Measurements from ENCODE around the gene GAMT. TPM values are rescaled to one million over a fixed set of nuclear protein-coding genes. Genes with fewer than 3 reads are reported as not detected.

Gene GAMT
- total and polyA plus RNA-seq, 2 experiments from 2014 or later = 21.5 to 36.9 TPM

DNA sequence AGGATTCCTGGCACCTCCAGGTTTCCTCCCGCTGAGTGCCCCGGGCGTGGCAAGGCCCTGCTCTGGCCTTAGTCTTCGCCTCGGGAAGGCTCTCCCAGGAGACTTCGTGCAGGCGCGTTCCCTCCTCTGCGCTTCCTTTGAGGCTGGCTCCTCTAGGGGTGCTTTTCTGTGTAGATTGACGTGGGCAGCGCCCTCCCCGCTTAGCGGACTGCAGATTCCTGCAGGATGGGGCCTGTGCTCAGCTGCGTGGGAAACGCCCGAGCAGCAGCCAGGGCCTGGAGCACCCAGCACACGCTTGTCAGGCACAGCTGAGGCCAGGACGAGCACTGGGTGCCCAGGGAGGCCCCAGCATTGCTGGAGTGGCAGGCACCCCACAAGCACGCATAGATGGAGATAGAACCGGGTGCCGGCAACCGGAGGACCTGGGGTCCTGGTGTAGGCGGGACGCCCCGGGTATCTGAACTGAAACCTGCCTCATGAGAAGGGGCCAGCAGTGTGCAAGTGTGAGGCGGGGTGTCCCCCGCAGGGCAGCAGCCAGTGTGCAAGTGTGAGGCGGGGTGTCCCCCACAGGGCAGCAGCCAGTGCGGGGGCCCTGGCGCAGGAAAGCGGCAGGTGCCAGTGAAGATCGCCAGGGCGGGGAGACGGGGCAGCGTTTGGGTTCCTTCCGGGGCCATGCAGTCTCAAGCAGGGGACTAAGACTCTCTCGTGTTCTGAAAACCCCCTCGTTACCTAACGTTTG is 14.2 kb downstream of the GAMT start:
- Histone ChIP-seq H4K20me1 (replicated peaks; ENCODE audit: insufficient read depth) (peaks cover 5% of the 10 kb centered on the region; the same call in 1 of the 2 replicates), H3K4me3 (no peak overlapping the region), H3K27ac (ENCODE audit: low read depth) (no peak overlapping the region), H3K79me2 (replicated peaks; ENCODE audit: insufficient read depth) (peaks cover 15% of the 10 kb centered on the region), H3K4me1 (ENCODE audit: insufficient read depth) (peaks cover 7% of the 10 kb centered on the region; the same call in 1 of the 2 replicates), H3F3A (replicated peaks; ENCODE audit: low read depth) (peaks cover 19% of the 10 kb centered on the region), H3K4me2 (no peak overlapping the region), H2AFZ (no peak overlapping the region), H3K9me2 (ENCODE audit: insufficient read depth) (no peaks in the 10 kb centered on the region), H3K27me3 (ENCODE audit: insufficient read depth) (no peaks in the 10 kb centered on the region), H3K36me3 (ENCODE audit: insufficient read depth) (no peaks in the 10 kb centered on the region)
- Mint-ChIP-seq H3K27me3 (ENCODE audit: insufficient read depth, low read depth, poor library complexity) (peaks cover 14% of the 10 kb centered on the region), H3K36me3 (ENCODE audit: low read depth) (peaks cover 31% of the 10 kb centered on the region), H3K4me1 (peaks cover 3% of the 10 kb centered on the region; the same call in 2 of the 3 replicates), H3K9me3 (peaks cover 5% of the 10 kb centered on the region), H3K4me3 (no peak overlapping the region), H3K27ac (no peak overlapping the region)
- TF ChIP-seq, protein P1, sequence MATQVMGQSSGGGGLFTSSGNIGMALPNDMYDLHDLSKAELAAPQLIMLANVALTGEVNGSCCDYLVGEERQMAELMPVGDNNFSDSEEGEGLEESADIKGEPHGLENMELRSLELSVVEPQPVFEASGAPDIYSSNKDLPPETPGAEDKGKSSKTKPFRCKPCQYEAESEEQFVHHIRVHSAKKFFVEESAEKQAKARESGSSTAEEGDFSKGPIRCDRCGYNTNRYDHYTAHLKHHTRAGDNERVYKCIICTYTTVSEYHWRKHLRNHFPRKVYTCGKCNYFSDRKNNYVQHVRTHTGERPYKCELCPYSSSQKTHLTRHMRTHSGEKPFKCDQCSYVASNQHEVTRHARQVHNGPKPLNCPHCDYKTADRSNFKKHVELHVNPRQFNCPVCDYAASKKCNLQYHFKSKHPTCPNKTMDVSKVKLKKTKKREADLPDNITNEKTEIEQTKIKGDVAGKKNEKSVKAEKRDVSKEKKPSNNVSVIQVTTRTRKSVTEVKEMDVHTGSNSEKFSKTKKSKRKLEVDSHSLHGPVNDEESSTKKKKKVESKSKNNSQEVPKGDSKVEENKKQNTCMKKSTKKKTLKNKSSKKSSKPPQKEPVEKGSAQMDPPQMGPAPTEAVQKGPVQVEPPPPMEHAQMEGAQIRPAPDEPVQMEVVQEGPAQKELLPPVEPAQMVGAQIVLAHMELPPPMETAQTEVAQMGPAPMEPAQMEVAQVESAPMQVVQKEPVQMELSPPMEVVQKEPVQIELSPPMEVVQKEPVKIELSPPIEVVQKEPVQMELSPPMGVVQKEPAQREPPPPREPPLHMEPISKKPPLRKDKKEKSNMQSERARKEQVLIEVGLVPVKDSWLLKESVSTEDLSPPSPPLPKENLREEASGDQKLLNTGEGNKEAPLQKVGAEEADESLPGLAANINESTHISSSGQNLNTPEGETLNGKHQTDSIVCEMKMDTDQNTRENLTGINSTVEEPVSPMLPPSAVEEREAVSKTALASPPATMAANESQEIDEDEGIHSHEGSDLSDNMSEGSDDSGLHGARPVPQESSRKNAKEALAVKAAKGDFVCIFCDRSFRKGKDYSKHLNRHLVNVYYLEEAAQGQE (IDR thresholded peaks at IDR 0.05; ENCODE audit: unreplicated experiment) = no peak
- TF ChIP-seq POLR2AphosphoS5 (IDR thresholded peaks at IDR 0.05; ENCODE audit: low read depth) (no peak), EZH2 (IDR thresholded peaks at IDR 0.05; ENCODE audit: low read depth, unreplicated experiment) (no peak), ZNF331 (CRISPR knock-in tag; IDR thresholded peaks at IDR 0.05; ENCODE audit: low read depth) (no peak), EZH2phosphoT487 (IDR thresholded peaks at IDR 0.05; ENCODE audit: unreplicated experiment) (no peak), CREB1 (CRISPR knock-in tag; IDR thresholded peaks at IDR 0.05; ENCODE audit: low read depth) (no peak), NANOG (IDR thresholded peaks at IDR 0.05; ENCODE audit: borderline replicate concordance) (no peak), JUNB (IDR thresholded peaks at IDR 0.05; ENCODE audit: unreplicated experiment) (no peak), STAT1 (IDR thresholded peaks at IDR 0.05; ENCODE audit: unreplicated experiment) (no peak), ZNF114 (CRISPR knock-in tag; IDR thresholded peaks at IDR 0.05) (no peak)
- TF ChIP-seq, protein P2, sequence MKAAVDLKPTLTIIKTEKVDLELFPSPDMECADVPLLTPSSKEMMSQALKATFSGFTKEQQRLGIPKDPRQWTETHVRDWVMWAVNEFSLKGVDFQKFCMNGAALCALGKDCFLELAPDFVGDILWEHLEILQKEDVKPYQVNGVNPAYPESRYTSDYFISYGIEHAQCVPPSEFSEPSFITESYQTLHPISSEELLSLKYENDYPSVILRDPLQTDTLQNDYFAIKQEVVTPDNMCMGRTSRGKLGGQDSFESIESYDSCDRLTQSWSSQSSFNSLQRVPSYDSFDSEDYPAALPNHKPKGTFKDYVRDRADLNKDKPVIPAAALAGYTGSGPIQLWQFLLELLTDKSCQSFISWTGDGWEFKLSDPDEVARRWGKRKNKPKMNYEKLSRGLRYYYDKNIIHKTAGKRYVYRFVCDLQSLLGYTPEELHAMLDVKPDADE (IDR thresholded peaks at IDR 0.05) = no peak
- TF ChIP-seq, protein P3, sequence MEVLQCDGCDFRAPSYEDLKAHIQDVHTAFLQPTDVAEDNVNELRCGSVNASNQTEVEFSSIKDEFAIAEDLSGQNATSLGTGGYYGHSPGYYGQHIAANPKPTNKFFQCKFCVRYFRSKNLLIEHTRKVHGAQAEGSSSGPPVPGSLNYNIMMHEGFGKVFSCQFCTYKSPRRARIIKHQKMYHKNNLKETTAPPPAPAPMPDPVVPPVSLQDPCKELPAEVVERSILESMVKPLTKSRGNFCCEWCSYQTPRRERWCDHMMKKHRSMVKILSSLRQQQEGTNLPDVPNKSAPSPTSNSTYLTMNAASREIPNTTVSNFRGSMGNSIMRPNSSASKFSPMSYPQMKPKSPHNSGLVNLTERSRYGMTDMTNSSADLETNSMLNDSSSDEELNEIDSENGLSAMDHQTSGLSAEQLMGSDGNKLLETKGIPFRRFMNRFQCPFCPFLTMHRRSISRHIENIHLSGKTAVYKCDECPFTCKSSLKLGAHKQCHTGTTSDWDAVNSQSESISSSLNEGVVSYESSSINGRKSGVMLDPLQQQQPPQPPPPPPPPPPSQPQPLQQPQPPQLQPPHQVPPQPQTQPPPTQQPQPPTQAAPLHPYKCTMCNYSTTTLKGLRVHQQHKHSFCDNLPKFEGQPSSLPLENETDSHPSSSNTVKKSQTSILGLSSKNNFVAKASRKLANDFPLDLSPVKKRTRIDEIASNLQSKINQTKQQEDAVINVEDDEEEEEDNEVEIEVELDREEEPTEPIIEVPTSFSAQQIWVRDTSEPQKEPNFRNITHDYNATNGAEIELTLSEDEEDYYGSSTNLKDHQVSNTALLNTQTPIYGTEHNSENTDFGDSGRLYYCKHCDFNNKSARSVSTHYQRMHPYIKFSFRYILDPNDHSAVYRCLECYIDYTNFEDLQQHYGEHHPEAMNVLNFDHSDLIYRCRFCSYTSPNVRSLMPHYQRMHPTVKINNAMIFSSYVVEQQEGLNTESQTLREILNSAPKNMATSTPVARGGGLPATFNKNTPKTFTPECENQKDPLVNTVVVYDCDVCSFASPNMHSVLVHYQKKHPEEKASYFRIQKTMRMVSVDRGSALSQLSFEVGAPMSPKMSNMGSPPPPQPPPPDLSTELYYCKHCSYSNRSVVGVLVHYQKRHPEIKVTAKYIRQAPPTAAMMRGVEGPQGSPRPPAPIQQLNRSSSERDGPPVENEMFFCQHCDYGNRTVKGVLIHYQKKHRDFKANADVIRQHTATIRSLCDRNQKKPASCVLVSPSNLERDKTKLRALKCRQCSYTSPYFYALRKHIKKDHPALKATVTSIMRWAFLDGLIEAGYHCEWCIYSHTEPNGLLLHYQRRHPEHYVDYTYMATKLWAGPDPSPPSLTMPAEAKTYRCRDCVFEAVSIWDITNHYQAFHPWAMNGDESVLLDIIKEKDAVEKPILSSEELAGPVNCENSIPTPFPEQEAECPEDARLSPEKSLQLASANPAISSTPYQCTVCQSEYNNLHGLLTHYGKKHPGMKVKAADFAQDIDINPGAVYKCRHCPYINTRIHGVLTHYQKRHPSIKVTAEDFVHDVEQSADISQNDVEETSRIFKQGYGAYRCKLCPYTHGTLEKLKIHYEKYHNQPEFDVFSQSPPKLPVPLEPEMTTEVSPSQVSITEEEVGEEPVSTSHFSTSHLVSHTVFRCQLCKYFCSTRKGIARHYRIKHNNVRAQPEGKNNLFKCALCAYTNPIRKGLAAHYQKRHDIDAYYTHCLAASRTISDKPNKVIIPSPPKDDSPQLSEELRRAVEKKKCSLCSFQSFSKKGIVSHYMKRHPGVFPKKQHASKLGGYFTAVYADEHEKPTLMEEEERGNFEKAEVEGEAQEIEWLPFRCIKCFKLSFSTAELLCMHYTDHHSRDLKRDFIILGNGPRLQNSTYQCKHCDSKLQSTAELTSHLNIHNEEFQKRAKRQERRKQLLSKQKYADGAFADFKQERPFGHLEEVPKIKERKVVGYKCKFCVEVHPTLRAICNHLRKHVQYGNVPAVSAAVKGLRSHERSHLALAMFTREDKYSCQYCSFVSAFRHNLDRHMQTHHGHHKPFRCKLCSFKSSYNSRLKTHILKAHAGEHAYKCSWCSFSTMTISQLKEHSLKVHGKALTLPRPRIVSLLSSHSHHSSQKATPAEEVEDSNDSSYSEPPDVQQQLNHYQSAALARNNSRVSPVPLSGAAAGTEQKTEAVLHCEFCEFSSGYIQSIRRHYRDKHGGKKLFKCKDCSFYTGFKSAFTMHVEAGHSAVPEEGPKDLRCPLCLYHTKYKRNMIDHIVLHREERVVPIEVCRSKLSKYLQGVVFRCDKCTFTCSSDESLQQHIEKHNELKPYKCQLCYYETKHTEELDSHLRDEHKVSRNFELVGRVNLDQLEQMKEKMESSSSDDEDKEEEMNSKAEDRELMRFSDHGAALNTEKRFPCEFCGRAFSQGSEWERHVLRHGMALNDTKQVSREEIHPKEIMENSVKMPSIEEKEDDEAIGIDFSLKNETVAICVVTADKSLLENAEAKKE (CRISPR knock-in tag; IDR thresholded peaks at IDR 0.05) = no peak
- TF ChIP-seq, protein P4, sequence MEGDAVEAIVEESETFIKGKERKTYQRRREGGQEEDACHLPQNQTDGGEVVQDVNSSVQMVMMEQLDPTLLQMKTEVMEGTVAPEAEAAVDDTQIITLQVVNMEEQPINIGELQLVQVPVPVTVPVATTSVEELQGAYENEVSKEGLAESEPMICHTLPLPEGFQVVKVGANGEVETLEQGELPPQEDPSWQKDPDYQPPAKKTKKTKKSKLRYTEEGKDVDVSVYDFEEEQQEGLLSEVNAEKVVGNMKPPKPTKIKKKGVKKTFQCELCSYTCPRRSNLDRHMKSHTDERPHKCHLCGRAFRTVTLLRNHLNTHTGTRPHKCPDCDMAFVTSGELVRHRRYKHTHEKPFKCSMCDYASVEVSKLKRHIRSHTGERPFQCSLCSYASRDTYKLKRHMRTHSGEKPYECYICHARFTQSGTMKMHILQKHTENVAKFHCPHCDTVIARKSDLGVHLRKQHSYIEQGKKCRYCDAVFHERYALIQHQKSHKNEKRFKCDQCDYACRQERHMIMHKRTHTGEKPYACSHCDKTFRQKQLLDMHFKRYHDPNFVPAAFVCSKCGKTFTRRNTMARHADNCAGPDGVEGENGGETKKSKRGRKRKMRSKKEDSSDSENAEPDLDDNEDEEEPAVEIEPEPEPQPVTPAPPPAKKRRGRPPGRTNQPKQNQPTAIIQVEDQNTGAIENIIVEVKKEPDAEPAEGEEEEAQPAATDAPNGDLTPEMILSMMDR (conservative IDR thresholded peaks at IDR 0.05; ENCODE audit: low read depth in 2 of 2) = no peak
- DNase-seq (ENCODE audit: low spot score) = no peak
- ATAC-seq = no peak

Data from GM23338 (cell line).